Glutamatergic neuron (in vitro differentiated cells): Measurements from ENCODE around the gene CTNND2. TPM values are rescaled to one million over a fixed set of nuclear protein-coding genes. Genes with fewer than 3 reads are reported as not detected.

Experiments used
- DNase-seq: peaks from one replicate; pipeline ENCODE4 v3.0.0; 2022
- H3K27ac Mint-ChIP-seq: one replicate; pipeline ENCODE4 v1.8.0; 2020; ENCODE audit warnings: mild to moderate bottlenecking, mixed read lengths, inconsistent platforms; ENCODE audit not compliant: unreplicated experiment
- H3K27me3 Mint-ChIP-seq: one replicate; pipeline ENCODE4 v1.8.0; 2020; ENCODE audit warnings: mild to moderate bottlenecking, moderate library complexity, mixed read lengths, inconsistent platforms; ENCODE audit not compliant: unreplicated experiment
- H3K36me3 Mint-ChIP-seq: one replicate; pipeline ENCODE4 v1.8.0; 2020; ENCODE audit warnings: mild to moderate bottlenecking, mixed read lengths, inconsistent platforms; ENCODE audit not compliant: unreplicated experiment
- H3K4me1 Mint-ChIP-seq: one replicate; pipeline ENCODE4 v1.8.0; 2020; ENCODE audit warnings: mild to moderate bottlenecking, low read depth, mixed read lengths, inconsistent platforms; ENCODE audit not compliant: unreplicated experiment
- H3K4me3 Mint-ChIP-seq: one replicate; pipeline ENCODE4 v1.8.0; 2020; ENCODE audit warnings: mild to moderate bottlenecking, mixed read lengths, inconsistent platforms; ENCODE audit not compliant: unreplicated experiment
- H3K9me3 Mint-ChIP-seq: one replicate; pipeline ENCODE4 v1.8.0; 2020; ENCODE audit warnings: mild to moderate bottlenecking, moderate library complexity, mixed read lengths, inconsistent platforms; ENCODE audit not compliant: unreplicated experiment
- total RNA-seq: library from RNA; stranded (reverse); fragmentation: NEBNext Ultra II Directional; extraction: Animal tissue kit (Norgen Biotek cat#: 25700); gene quantifications from one replicate; pipeline ENCODE4 v1.2.1, GENCODE V29; 2021; ENCODE audit not compliant: unreplicated experiment
- TF ChIP-seq, protein P1 (sequence below): fragments of 200-600 bp; sonication (generic); IDR thresholded peaks from one replicate; pipeline ENCODE4 v1.5.0; 2021; ENCODE audit not compliant: partially characterized antibody, unreplicated experiment

Gene CTNND2
- total RNA-seq, 1 donor from 2014 or later: 134 TPM

DNA sequence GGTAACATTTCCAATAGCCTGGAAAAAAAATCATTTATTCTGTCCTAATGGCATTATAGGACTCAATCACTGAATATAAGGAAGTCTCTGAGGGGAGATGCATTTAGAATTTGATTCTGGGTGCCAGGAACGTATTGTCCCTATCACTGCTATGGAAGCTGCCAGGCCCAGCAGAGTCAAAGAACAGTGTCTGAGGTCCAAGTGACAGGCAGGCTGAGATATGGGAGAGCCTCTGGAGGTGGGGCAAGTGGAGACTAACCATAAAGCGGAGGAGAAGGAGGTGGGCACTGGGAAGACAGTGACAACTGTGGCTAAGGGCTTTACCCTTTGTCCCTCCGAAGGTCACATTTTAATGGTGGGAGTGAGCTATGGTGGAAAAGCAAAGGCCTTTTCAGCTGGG, 505.5 kb downstream of the CTNND2 start:
- Mint-ChIP-seq H3K27ac (no peak overlapping the region), H3K4me3 (no peak overlapping the region), H3K27me3 (peaks cover 3% of the 10 kb centered on the region), H3K9me3 (no peaks in the 10 kb centered on the region), H3K36me3 (no peaks in the 10 kb centered on the region), H3K4me1 (peaks cover 10% of the 10 kb centered on the region)
- no peak for DNase-seq
- TF ChIP-seq, protein P1, sequence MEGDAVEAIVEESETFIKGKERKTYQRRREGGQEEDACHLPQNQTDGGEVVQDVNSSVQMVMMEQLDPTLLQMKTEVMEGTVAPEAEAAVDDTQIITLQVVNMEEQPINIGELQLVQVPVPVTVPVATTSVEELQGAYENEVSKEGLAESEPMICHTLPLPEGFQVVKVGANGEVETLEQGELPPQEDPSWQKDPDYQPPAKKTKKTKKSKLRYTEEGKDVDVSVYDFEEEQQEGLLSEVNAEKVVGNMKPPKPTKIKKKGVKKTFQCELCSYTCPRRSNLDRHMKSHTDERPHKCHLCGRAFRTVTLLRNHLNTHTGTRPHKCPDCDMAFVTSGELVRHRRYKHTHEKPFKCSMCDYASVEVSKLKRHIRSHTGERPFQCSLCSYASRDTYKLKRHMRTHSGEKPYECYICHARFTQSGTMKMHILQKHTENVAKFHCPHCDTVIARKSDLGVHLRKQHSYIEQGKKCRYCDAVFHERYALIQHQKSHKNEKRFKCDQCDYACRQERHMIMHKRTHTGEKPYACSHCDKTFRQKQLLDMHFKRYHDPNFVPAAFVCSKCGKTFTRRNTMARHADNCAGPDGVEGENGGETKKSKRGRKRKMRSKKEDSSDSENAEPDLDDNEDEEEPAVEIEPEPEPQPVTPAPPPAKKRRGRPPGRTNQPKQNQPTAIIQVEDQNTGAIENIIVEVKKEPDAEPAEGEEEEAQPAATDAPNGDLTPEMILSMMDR: no peak

DNA sequence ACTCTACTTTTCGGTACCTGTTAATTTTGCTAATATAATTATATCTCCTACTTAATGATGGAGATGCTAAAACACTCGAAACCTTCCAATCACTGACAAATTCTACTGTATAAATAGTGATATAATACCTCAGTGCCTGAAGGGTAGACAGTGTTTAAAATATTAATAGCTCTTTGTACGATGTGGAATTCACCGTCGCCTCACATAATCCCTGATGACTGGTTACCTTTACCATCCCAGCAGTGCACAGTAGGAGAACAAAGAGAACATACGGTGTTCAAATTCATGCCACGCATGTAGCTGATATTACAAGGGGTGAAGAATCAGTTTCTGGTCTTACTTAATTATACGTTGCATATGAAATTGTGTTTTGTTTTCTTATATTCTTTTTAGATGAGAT, 506.7 kb downstream of the CTNND2 start:
- H3K9me3 Mint-ChIP-seq: no peaks in the 10 kb centered on the region
- no peak overlapping the region for H3K4me3 Mint-ChIP-seq
- no peak overlapping the region for H3K27ac Mint-ChIP-seq
- no peaks in the 10 kb centered on the region for H3K36me3 Mint-ChIP-seq
- peaks cover 3% of the 10 kb centered on the region for H3K27me3 Mint-ChIP-seq
- H3K4me1 Mint-ChIP-seq: peaks cover 10% of the 10 kb centered on the region
- DNase-seq: no peak
- TF ChIP-seq, protein P1: no peak

DNA sequence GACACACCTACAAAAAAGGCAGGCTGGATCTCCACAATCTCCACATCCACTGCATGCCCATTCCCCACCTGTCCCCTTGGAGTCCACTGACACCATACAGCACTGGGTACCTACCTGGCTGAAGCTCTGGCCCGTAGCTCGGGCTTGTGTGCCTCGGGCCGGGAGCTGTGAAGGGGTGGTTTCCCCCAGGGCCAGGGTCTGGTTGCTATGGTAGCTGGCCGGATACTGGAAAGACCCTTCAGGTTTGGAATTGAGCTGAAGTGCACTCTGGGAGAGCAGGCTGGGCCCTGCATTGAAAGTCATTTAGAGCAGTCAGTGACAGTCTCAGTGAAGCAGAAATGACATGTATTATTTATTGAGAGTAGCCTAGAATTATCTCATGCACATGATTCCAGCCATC, 507.3 kb downstream of the CTNND2 start:
- TF ChIP-seq, protein P1: no peak
- H3K9me3 Mint-ChIP-seq: no peaks in the 10 kb centered on the region
- H3K4me1 Mint-ChIP-seq: peaks cover 10% of the 10 kb centered on the region
- peak; percentile 37 for DNase-seq
- H3K27me3 Mint-ChIP-seq: peaks cover 3% of the 10 kb centered on the region
- no peaks in the 10 kb centered on the region for H3K36me3 Mint-ChIP-seq
- no peak overlapping the region for H3K27ac Mint-ChIP-seq
- H3K4me3 Mint-ChIP-seq: no peak overlapping the region

DNA sequence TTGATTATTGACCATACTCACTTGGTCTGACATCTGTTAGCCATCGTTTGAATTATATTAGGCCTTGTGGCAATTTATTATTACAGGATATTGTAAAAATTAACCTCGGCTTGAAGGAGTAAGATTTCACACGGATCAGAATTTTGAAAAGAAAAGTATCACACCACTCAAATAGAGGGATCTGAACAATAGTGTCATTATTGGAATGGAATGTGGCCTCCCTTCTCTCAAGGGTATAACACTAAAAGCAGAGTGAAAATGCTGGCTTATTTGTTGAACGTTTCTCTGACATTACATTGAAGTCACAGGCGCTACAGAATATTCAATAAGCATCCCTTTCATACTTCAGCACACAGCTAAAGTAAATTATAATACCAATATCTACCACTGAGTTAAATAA, 509.3 kb downstream of the CTNND2 start:
- H3K27ac Mint-ChIP-seq: no peak overlapping the region
- TF ChIP-seq, protein P1: no peak
- no peak for DNase-seq
- H3K9me3 Mint-ChIP-seq: no peaks in the 10 kb centered on the region
- peaks cover 10% of the 10 kb centered on the region for H3K4me1 Mint-ChIP-seq
- H3K36me3 Mint-ChIP-seq: no peaks in the 10 kb centered on the region
- H3K4me3 Mint-ChIP-seq: no peak overlapping the region
- H3K27me3 Mint-ChIP-seq: peaks cover 3% of the 10 kb centered on the region

DNA sequence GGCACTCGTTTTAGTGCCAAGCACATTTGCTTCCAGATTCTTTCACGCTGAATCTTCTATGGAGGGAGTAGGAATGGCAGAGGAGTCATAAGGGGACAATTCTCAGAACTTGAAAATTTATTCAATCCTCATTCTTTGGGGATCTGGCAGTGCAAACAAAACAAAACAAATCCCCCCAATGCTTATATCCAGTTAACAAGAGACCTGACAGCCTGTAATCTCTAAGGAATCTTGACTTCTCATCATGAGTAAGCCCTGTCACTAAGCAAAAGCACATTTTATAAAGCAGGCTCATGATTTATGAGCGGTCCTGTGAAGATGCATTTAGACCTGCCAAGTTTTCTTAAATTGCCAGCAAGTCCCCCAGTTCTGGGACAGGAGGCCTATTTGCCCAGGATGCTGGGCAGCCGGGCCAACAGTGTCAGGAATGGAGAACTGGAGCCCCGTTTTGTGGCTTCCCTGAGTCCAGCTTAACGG, 513.9 kb downstream of the CTNND2 start:
- Mint-ChIP-seq H3K9me3 (peaks cover 9% of the 10 kb centered on the region), H3K36me3 (no peaks in the 10 kb centered on the region), H3K27me3 (peaks cover 3% of the 10 kb centered on the region), H3K27ac (no peak overlapping the region), H3K4me1 (peaks cover 11% of the 10 kb centered on the region), H3K4me3 (no peak overlapping the region)
- no peak for DNase-seq
- TF ChIP-seq, protein P1: no peak
